GM12875 (cell line): Measurements from ENCODE around the gene HPS5.

ENCODE experiments used
- H3K4me3 ChIP-seq: one replicate; pipeline ENCODE4 v1.5.1; 2011; ENCODE audit warnings: low read depth, low read length, control low read depth
- CTCF ChIP-seq: IDR thresholded peaks from 2 replicates; pipeline ENCODE4 v1.5.1; 2011; ENCODE audit warnings: low read depth, mild to moderate bottlenecking, control low read depth, inconsistent platforms, low read length, moderate library complexity, borderline replicate concordance; ENCODE audit not compliant: insufficient read depth

HPS5 gene

GRCh38 chr11:18319914-18320313 lies 2.0 kb downstream of the HPS5 start:
- TF ChIP-seq CTCF = no peak
- no peak overlapping the region for H3K4me3 ChIP-seq

- H3K4me3 ChIP-seq = no peak overlapping the region
- TF ChIP-seq CTCF = no peak
Measured at GRCh38 chr11:18317551-18317950, 4.4 kb downstream of the HPS5 start.

GRCh38 chr11:18315893-18316292 lies 6.0 kb downstream of the HPS5 start:
- no peak for TF ChIP-seq CTCF
- H3K4me3 ChIP-seq = no peak overlapping the region

- H3K4me3 ChIP-seq = no peak overlapping the region
- TF ChIP-seq CTCF = no peak
Measured at GRCh38 chr11:18314784-18315523, 7.0 kb downstream of the HPS5 start.

GRCh38 chr11:18313965-18314763 lies 7.8 kb downstream of the HPS5 start:
- no peak overlapping the region for H3K4me3 ChIP-seq
- no peak for TF ChIP-seq CTCF

- TF ChIP-seq CTCF = no peak
- no peak overlapping the region for H3K4me3 ChIP-seq
Measured at GRCh38 chr11:18312663-18313420, 9.1 kb downstream of the HPS5 start.
